HG03064 (cell line): ENCODE measurements around the gene ENPEP.

ENCODE experiments used
- ATAC-seq: cut with Tn5 transposase; IDR thresholded peaks from one replicate; pipeline ENCODE4 v1.9.1; 2021; ENCODE audit warnings: low read depth; ENCODE audit not compliant: unreplicated experiment

The ENPEP gene

GRCh38 chr4:110597582-110597981 lies 121.6 kb downstream of the ENPEP start:
- no peak for ATAC-seq

- ATAC-seq: no peak
Measured at GRCh38 chr4:110602061-110602460, 126.1 kb downstream of the ENPEP start.

- ATAC-seq: no peak
Measured at GRCh38 chr4:110605077-110605476, 129.1 kb downstream of the ENPEP start.

GRCh38 chr4:110609044-110609750 lies 133.2 kb downstream of the ENPEP start:
- no peak for ATAC-seq

- ATAC-seq: peak; percentile 5
Measured at GRCh38 chr4:110610620-110610939, 134.6 kb downstream of the ENPEP start.

GRCh38 chr4:110610940-110611831 lies 135.2 kb downstream of the ENPEP start:
- peak; percentile 89 for ATAC-seq

- no peak for ATAC-seq
Measured at GRCh38 chr4:110611968-110612447, 136.1 kb downstream of the ENPEP start.

GRCh38 chr4:110612631-110613269 lies 136.8 kb downstream of the ENPEP start:
- ATAC-seq: no peak

GRCh38 chr4:110613745-110614144 lies 137.8 kb downstream of the ENPEP start:
- ATAC-seq: no peak

GRCh38 chr4:110614173-110614963 lies 138.4 kb downstream of the ENPEP start:
- ATAC-seq: no peak
